T-helper 22 cell (primary cell): ENCODE results near the gene GRSF1.
"Not testable (repeated sequence)": the region's sequence is repeated elsewhere in the genome, so short reads cannot be mapped to it uniquely, and the experiment has no call there.

Experiments
- DNase-seq: peaks from one replicate; pipeline ENCODE4 v3.0.0-alpha.2; 2020; ENCODE audit warnings: low read depth

GRSF1 gene

GRCh38 chr4:70831293-70831692 is 8.4 kb downstream of the GRSF1 start:
- no peak for DNase-seq

- no peak for DNase-seq
Measured at GRCh38 chr4:70830054-70830453, 9.6 kb downstream of the GRSF1 start.

- DNase-seq = no peak
Measured at GRCh38 chr4:70829492-70829891, 10.2 kb downstream of the GRSF1 start.

- no peak for DNase-seq
Measured at GRCh38 chr4:70829015-70829414, 10.7 kb downstream of the GRSF1 start.

GRCh38 chr4:70818921-70819320 is 20.8 kb downstream of the GRSF1 start:
- no peak for DNase-seq

- DNase-seq = no peak
Measured at GRCh38 chr4:70818173-70818855, 21.4 kb downstream of the GRSF1 start.

- DNase-seq = no peak
Measured at GRCh38 chr4:70816894-70817293, 22.8 kb downstream of the GRSF1 start.

- no peak for DNase-seq
Measured at GRCh38 chr4:70815370-70815769, 24.3 kb downstream of the GRSF1 start.

- no peak for DNase-seq
Measured at GRCh38 chr4:70808151-70808550, 31.5 kb downstream of the GRSF1 start.

- DNase-seq = no peak
Measured at GRCh38 chr4:70802928-70803580, 36.6 kb downstream of the GRSF1 start.

GRCh38 chr4:70801265-70801809 is 38.4 kb downstream of the GRSF1 start:
- DNase-seq = no peak

GRCh38 chr4:70793626-70794025 is 46.1 kb downstream of the GRSF1 start:
- DNase-seq = no peak

- DNase-seq = no peak
Measured at GRCh38 chr4:70788733-70789132, 51.0 kb downstream of the GRSF1 start.

- DNase-seq = no peak
Measured at GRCh38 chr4:70787496-70787895, 52.2 kb downstream of the GRSF1 start.

GRCh38 chr4:70783096-70783495 is 56.6 kb downstream of the GRSF1 start:
- no peak for DNase-seq

- no peak for DNase-seq
Measured at GRCh38 chr4:70778888-70779422, 60.7 kb downstream of the GRSF1 start.

- DNase-seq = no peak
Measured at GRCh38 chr4:70772929-70773555, 66.6 kb downstream of the GRSF1 start.

- not testable (repeated sequence) for DNase-seq
Measured at GRCh38 chr4:70769396-70769795, 70.3 kb downstream of the GRSF1 start.

- no peak for DNase-seq
Measured at GRCh38 chr4:70768301-70768948, 71.3 kb downstream of the GRSF1 start.
